HEK293T (cell line): ENCODE results near the gene SLC27A6.

Source experiments
- BHLHE40 ChIP-seq: fragments of 450-650 bp; IDR thresholded peaks from 2 replicates; pipeline ENCODE4 v1.6.1; 2016; ENCODE audit warnings: mild to moderate bottlenecking, moderate library complexity, borderline replicate concordance
- FOXM1 ChIP-seq: fragments of 450-650 bp; IDR thresholded peaks from 2 replicates; pipeline ENCODE4 v1.6.1; 2017; ENCODE audit warnings: mild to moderate bottlenecking, borderline replicate concordance
- HDGF ChIP-seq: fragments of 450-650 bp; IDR thresholded peaks from 2 replicates; pipeline ENCODE4 v1.6.1; 2017; ENCODE audit warnings: antibody characterized with exemption, borderline replicate concordance
- SP1 ChIP-seq: fragments of 450-650 bp; IDR thresholded peaks from 2 replicates; pipeline ENCODE4 v1.6.1; 2017
- ZNF384 ChIP-seq: fragments of 450-650 bp; IDR thresholded peaks from 2 replicates; pipeline ENCODE4 v1.6.1; 2016

GRCh38 chr5:129018837-129019236 lies 53.5 kb downstream of the SLC27A6 start:
- TF ChIP-seq SP1, result no peak
- no peak for TF ChIP-seq BHLHE40
- TF ChIP-seq HDGF, result no peak
- no peak for TF ChIP-seq FOXM1
- no peak for TF ChIP-seq ZNF384
